OCI-LY7 (cell line): ENCODE results near the gene ASIC3.

Experiments used
- EZH2phosphoT487 ChIP-seq: fragments of 200-600 bp; sonication (generic); IDR thresholded peaks from 2 replicates; pipeline ENCODE4 v1.6.1; 2018; ENCODE audit warnings: low read depth, borderline replicate concordance, mild to moderate bottlenecking, mixed run types, antibody characterized with exemption, low read length, moderate library complexity, mixed read lengths
- TF ChIP-seq, protein P1 (sequence below): fragments of 200-600 bp; sonication (generic); conservative IDR thresholded peaks from 2 replicates; pipeline ENCODE4 v1.5.1; 2014; ENCODE audit warnings: mild to moderate bottlenecking, antibody characterized with exemption, low read length, moderate library complexity, mixed read lengths

- TF ChIP-seq, protein P1, sequence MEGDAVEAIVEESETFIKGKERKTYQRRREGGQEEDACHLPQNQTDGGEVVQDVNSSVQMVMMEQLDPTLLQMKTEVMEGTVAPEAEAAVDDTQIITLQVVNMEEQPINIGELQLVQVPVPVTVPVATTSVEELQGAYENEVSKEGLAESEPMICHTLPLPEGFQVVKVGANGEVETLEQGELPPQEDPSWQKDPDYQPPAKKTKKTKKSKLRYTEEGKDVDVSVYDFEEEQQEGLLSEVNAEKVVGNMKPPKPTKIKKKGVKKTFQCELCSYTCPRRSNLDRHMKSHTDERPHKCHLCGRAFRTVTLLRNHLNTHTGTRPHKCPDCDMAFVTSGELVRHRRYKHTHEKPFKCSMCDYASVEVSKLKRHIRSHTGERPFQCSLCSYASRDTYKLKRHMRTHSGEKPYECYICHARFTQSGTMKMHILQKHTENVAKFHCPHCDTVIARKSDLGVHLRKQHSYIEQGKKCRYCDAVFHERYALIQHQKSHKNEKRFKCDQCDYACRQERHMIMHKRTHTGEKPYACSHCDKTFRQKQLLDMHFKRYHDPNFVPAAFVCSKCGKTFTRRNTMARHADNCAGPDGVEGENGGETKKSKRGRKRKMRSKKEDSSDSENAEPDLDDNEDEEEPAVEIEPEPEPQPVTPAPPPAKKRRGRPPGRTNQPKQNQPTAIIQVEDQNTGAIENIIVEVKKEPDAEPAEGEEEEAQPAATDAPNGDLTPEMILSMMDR: no peak
- no peak for TF ChIP-seq EZH2phosphoT487
Observed at GRCh38 chr7:151083824-151084160, 35.5 kb downstream of the ASIC3 start.
